NCI-H1436 (cell line): ENCODE results near the gene KIAA1958.
"Not testable (repeated sequence)": the region's sequence is repeated elsewhere in the genome, so short reads cannot be mapped to it uniquely, and the experiment has no call there.

Source experiments
- DNase-seq: peaks from one replicate; lab custom pipeline; 2025; lab: John Stamatoyannopoulos, UW

Gene KIAA1958

GRCh38 chr9:112664531-112664930 lies 177.9 kb downstream of the KIAA1958 start:
- DNase-seq, result no peak

- DNase-seq, result no peak
These were observed 178.7 kb downstream of the KIAA1958 start for GRCh38 chr9:112665347-112665746.

GRCh38 chr9:112669326-112669725 lies 182.7 kb downstream of the KIAA1958 start:
- no peak for DNase-seq

- DNase-seq, result no peak
These were observed 184.5 kb downstream of the KIAA1958 start for GRCh38 chr9:112670991-112671625.

- not testable (repeated sequence) for DNase-seq
These were observed 186.6 kb downstream of the KIAA1958 start for GRCh38 chr9:112673221-112673620.

- DNase-seq, result no peak
These were observed 190.4 kb downstream of the KIAA1958 start for GRCh38 chr9:112677040-112677439.

GRCh38 chr9:112680731-112681402 lies 194.2 kb downstream of the KIAA1958 start:
- DNase-seq, result no peak

GRCh38 chr9:112689161-112689740 lies 202.6 kb downstream of the KIAA1958 start:
- no peak for DNase-seq

- no peak for DNase-seq
These were observed 208.3 kb downstream of the KIAA1958 start for GRCh38 chr9:112694706-112695555.

- no peak for DNase-seq
These were observed 209.8 kb downstream of the KIAA1958 start for GRCh38 chr9:112696461-112696860.

- DNase-seq, result no peak
These were observed 212.6 kb downstream of the KIAA1958 start for GRCh38 chr9:112699230-112699629.

- no peak for DNase-seq
These were observed 213.5 kb downstream of the KIAA1958 start for GRCh38 chr9:112700085-112700484.

GRCh38 chr9:112703304-112703703 lies 216.7 kb downstream of the KIAA1958 start:
- DNase-seq, result no peak

- no peak for DNase-seq
These were observed 219.3 kb downstream of the KIAA1958 start for GRCh38 chr9:112705768-112706427.

- DNase-seq, result peak; percentile 2
These were observed 224.5 kb downstream of the KIAA1958 start for GRCh38 chr9:112711050-112711689.

- no peak for DNase-seq
These were observed 226.1 kb downstream of the KIAA1958 start for GRCh38 chr9:112712678-112713077.

- DNase-seq, result peak; percentile 98
These were observed 231.2 kb downstream of the KIAA1958 start, which contains the start of gene INIP for GRCh38 chr9:112717661-112718331. Gene INIP (minus strand): TSS chr9:112718117. CDS start chr9:112716485, 1,632 bp downstream.
